HepG2 (cell line): ENCODE results near the gene RPP14. TPM values are rescaled to one million over a fixed set of nuclear protein-coding genes. Genes with fewer than 3 reads are reported as not detected.

ENCODE experiments used
- FOSL1 ChIP-seq: sonication (generic); formaldehyde crosslinking; IDR thresholded peaks from 2 replicates; pipeline ENCODE4 v1.9.0; 2021; ENCODE audit warnings: missing genetic modification reagents, borderline replicate concordance
- GTF2F1 ChIP-seq: fragments of 150-350 bp; IDR thresholded peaks from 2 replicates; pipeline ENCODE4 v1.6.1; 2014; ENCODE audit warnings: low read length
- KLF11 ChIP-seq: IDR thresholded peaks from 2 replicates; pipeline ENCODE4 v1.6.1; 2016; ENCODE audit warnings: missing compliant biosample characterization
- MIXL1 ChIP-seq: IDR thresholded peaks from 2 replicates; pipeline ENCODE4 v1.6.1; 2016
- MTF2 ChIP-seq: sonication (generic); formaldehyde crosslinking; IDR thresholded peaks from 2 replicates; pipeline ENCODE4 v1.5.0; 2020; ENCODE audit warnings: missing genetic modification reagents, borderline replicate concordance
- MYPOP ChIP-seq: sonication (generic); formaldehyde crosslinking; IDR thresholded peaks from 2 replicates; pipeline ENCODE4 v1.8.1; 2023; ENCODE audit warnings: mild to moderate bottlenecking, moderate library complexity, missing genetic modification reagents
- NFYC ChIP-seq: IDR thresholded peaks from 2 replicates; pipeline ENCODE4 v1.6.1; 2016; ENCODE audit warnings: missing genetic modification reagents, missing compliant biosample characterization
- PLRG1 ChIP-seq: fragments of 450-650 bp; conservative IDR thresholded peaks from 2 replicates; pipeline ENCODE4 v1.6.1; 2016
- RERE ChIP-seq: IDR thresholded peaks from 2 replicates; pipeline ENCODE4 v1.6.1; 2016; ENCODE audit warnings: low read depth, missing genetic modification reagents, missing compliant biosample characterization
- REXO4 ChIP-seq: sonication (generic); formaldehyde crosslinking; IDR thresholded peaks from 2 replicates; pipeline ENCODE4 v1.8.0; 2022; ENCODE audit warnings: missing genetic modification reagents, mild to moderate bottlenecking, borderline replicate concordance
- SSRP1 ChIP-seq: IDR thresholded peaks from 2 replicates; pipeline ENCODE4 v1.6.1; 2016; ENCODE audit warnings: control low read depth
- TOPORS ChIP-seq: sonication (generic); formaldehyde crosslinking; IDR thresholded peaks from 2 replicates; pipeline ENCODE4 v1.8.0; 2023; ENCODE audit warnings: mild to moderate bottlenecking, missing genetic modification reagents
- ZBTB10 ChIP-seq: sonication (generic); formaldehyde crosslinking; IDR thresholded peaks from 2 replicates; pipeline ENCODE4 v1.4.0; 2020; ENCODE audit warnings: missing genetic modification reagents, borderline replicate concordance
- ZNF569 ChIP-seq: sonication (generic); formaldehyde crosslinking; IDR thresholded peaks from 2 replicates; pipeline ENCODE4 v1.5.0; 2020; ENCODE audit warnings: mild to moderate bottlenecking, missing genetic modification reagents, moderate library complexity, borderline replicate concordance
- ZNF570 ChIP-seq: sonication (generic); formaldehyde crosslinking; IDR thresholded peaks from 2 replicates; pipeline ENCODE4 v1.4.0; 2020; ENCODE audit warnings: mild to moderate bottlenecking, missing genetic modification reagents, borderline replicate concordance
- polyA plus RNA-seq, 8 experiments: library from polyadenylated mRNA; depleted of rRNA in 3 of 8; stranded (reverse) in 7 of 8; unstranded in 1 of 8; fragments of >200 nt; fragmentation: Illumina TruSeq in 4 of 8; extraction: Trizol in 4 of 8; gene quantifications; 2 replicates each; pipeline versions ENCODE4 v1.2.1 to v1.2.3, GENCODE V29; 2011 to 2016; ENCODE audit warnings: low read depth in 4 of 8, missing spikeins in 1 of 8, mixed read lengths in 1 of 8; ENCODE audit not compliant: insufficient read depth in 1 of 8
- total RNA-seq, 5 experiments: library from RNA; depleted of rRNA; stranded (reverse); fragments of >200 nt; fragmentation: Illumina TruSeq; extraction: Trizol; gene quantifications; 2 replicates each; pipeline ENCODE4 v1.2.3, GENCODE V29; 2016; ENCODE audit warnings: low read depth in 1 of 5
- TF ChIP-seq, protein P1 (sequence below): sonication (generic); formaldehyde crosslinking; conservative IDR thresholded peaks from 2 replicates; pipeline ENCODE4 v1.4.0; 2020; ENCODE audit warnings: missing genetic modification reagents

The RPP14 gene
- total and polyA plus RNA-seq, 2 of the 13 experiments (the other 11 are each of a cell fraction or from before 2014, with no cell fraction given): 15.4 to 16.2 TPM

GRCh38 chr3:58332575-58333188 is 26.6 kb downstream of the RPP14 start, which contains the start of gene PXK (continued):
- no peak for TF ChIP-seq RERE (CRISPR knock-in tag)
- TF ChIP-seq SSRP1 (CRISPR knock-in tag): no peak
- TF ChIP-seq FOSL1 (CRISPR knock-in tag): no peak
- no peak for TF ChIP-seq MTF2
- TF ChIP-seq MIXL1: no peak
- TF ChIP-seq TOPORS (CRISPR knock-in tag): no peak
- no peak for TF ChIP-seq PLRG1
- TF ChIP-seq KLF11 (CRISPR knock-in tag): no peak
- no peak for TF ChIP-seq MYPOP (CRISPR knock-in tag)
- TF ChIP-seq, protein P1, sequence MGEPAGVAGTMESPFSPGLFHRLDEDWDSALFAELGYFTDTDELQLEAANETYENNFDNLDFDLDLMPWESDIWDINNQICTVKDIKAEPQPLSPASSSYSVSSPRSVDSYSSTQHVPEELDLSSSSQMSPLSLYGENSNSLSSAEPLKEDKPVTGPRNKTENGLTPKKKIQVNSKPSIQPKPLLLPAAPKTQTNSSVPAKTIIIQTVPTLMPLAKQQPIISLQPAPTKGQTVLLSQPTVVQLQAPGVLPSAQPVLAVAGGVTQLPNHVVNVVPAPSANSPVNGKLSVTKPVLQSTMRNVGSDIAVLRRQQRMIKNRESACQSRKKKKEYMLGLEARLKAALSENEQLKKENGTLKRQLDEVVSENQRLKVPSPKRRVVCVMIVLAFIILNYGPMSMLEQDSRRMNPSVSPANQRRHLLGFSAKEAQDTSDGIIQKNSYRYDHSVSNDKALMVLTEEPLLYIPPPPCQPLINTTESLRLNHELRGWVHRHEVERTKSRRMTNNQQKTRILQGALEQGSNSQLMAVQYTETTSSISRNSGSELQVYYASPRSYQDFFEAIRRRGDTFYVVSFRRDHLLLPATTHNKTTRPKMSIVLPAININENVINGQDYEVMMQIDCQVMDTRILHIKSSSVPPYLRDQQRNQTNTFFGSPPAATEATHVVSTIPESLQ (CRISPR knock-in tag): no peak
- TF ChIP-seq REXO4 (CRISPR knock-in tag): no peak
- no peak for TF ChIP-seq ZNF569
- TF ChIP-seq NFYC (CRISPR knock-in tag): no peak
- no peak for TF ChIP-seq ZNF570 (CRISPR knock-in tag)
- TF ChIP-seq GTF2F1: no peak
- no peak for TF ChIP-seq ZBTB10
